HepG2 (cell line): ENCODE results near the gene AMZ2. TPM values are rescaled to one million over a fixed set of nuclear protein-coding genes. Genes with fewer than 3 reads are reported as not detected.

Experiments used
- BRD4 ChIP-seq: sonication (generic); formaldehyde crosslinking; IDR thresholded peaks from 2 replicates; pipeline ENCODE4 v1.4.0; 2020; ENCODE audit warnings: missing genetic modification reagents
- CEBPB ChIP-seq: IDR thresholded peaks from 2 replicates; pipeline ENCODE4 v1.6.1; 2011; ENCODE audit warnings: low read depth, low read length, improper control_type of control experiment, borderline replicate concordance
- CHD4 ChIP-seq: fragments of 200-600 bp; sonication (generic); IDR thresholded peaks from 2 replicates; pipeline ENCODE4 v1.7.0; 2017; ENCODE audit warnings: mild to moderate bottlenecking, low read length, borderline replicate concordance
- FOSL2 ChIP-seq: sonication (generic); formaldehyde crosslinking; IDR thresholded peaks from 2 replicates; pipeline ENCODE4 v1.4.0; 2020; ENCODE audit warnings: missing genetic modification reagents
- HDAC1 ChIP-seq: sonication (generic); formaldehyde crosslinking; IDR thresholded peaks from 2 replicates; pipeline ENCODE4 v1.5.1; 2020; ENCODE audit warnings: mild to moderate bottlenecking, missing genetic modification reagents
- HNRNPL ChIP-seq: fragments of 200-400 bp; formaldehyde crosslinking; IDR thresholded peaks from 2 replicates; pipeline ENCODE4 v1.6.1; 2017; ENCODE audit warnings: mild to moderate bottlenecking, low read depth, low read length
- KAT8 ChIP-seq: IDR thresholded peaks from 2 replicates; pipeline ENCODE4 v1.6.1; 2016; ENCODE audit warnings: missing genetic modification reagents, missing compliant biosample characterization
- KLF11 ChIP-seq: IDR thresholded peaks from 2 replicates; pipeline ENCODE4 v1.6.1; 2016; ENCODE audit warnings: missing compliant biosample characterization
- MTA3 ChIP-seq: sonication (generic); formaldehyde crosslinking; IDR thresholded peaks from 2 replicates; pipeline ENCODE4 v1.4.0; 2020; ENCODE audit warnings: missing genetic modification reagents
- NAIF1 ChIP-seq: sonication (generic); formaldehyde crosslinking; IDR thresholded peaks from 2 replicates; pipeline ENCODE4 v1.5.0; 2020; ENCODE audit warnings: mild to moderate bottlenecking, missing genetic modification reagents, borderline replicate concordance
- NCOA1 ChIP-seq: sonication (generic); formaldehyde crosslinking; IDR thresholded peaks from 2 replicates; pipeline ENCODE4 v1.9.0; 2021; ENCODE audit warnings: missing genetic modification reagents
- NR2C2 ChIP-seq: sonication (generic); formaldehyde crosslinking; IDR thresholded peaks from 2 replicates; pipeline ENCODE4 v1.4.0; 2020; ENCODE audit warnings: missing genetic modification reagents, mild to moderate bottlenecking, moderate library complexity, borderline replicate concordance
- SRSF1 ChIP-seq: fragments of 200-400 bp; formaldehyde crosslinking; optimal IDR thresholded peaks from 2 replicates; pipeline ENCODE3; 2017; ENCODE audit warnings: mild to moderate bottlenecking, low read depth, low read length, moderate library complexity
- THAP11 ChIP-seq: IDR thresholded peaks from 2 replicates; pipeline ENCODE4 v1.6.1; 2016; ENCODE audit warnings: missing biosample characterization, missing genetic modification reagents
- ZBTB10 ChIP-seq: sonication (generic); formaldehyde crosslinking; IDR thresholded peaks from 2 replicates; pipeline ENCODE4 v1.4.0; 2020; ENCODE audit warnings: missing genetic modification reagents, borderline replicate concordance
- ZBTB26 ChIP-seq: IDR thresholded peaks from 2 replicates; pipeline ENCODE4 v1.6.1; 2016; ENCODE audit warnings: missing compliant biosample characterization, missing genetic modification reagents, borderline replicate concordance
- ZFP41 ChIP-seq: sonication (generic); formaldehyde crosslinking; IDR thresholded peaks from 2 replicates; pipeline ENCODE4 v1.4.0; 2020; ENCODE audit warnings: mild to moderate bottlenecking, missing genetic modification reagents, borderline replicate concordance
- ZNF121 ChIP-seq: sonication (generic); formaldehyde crosslinking; IDR thresholded peaks from 2 replicates; pipeline ENCODE4 v1.5.0; 2020; ENCODE audit warnings: mild to moderate bottlenecking, missing genetic modification reagents
- ZNF230 ChIP-seq: sonication (generic); formaldehyde crosslinking; IDR thresholded peaks from 2 replicates; pipeline ENCODE4 v1.4.0; 2020; ENCODE audit warnings: mild to moderate bottlenecking, missing genetic modification reagents
- ZNF460 ChIP-seq: sonication (generic); formaldehyde crosslinking; IDR thresholded peaks from 2 replicates; pipeline ENCODE4 v1.5.1; 2020; ENCODE audit warnings: missing genetic modification reagents, mild to moderate bottlenecking, borderline replicate concordance
- ZNF556 ChIP-seq: sonication (generic); formaldehyde crosslinking; IDR thresholded peaks from 2 replicates; pipeline ENCODE4 v1.4.0; 2020; ENCODE audit warnings: mild to moderate bottlenecking, missing genetic modification reagents, borderline replicate concordance
- polyA plus RNA-seq, 8 experiments: library from polyadenylated mRNA; depleted of rRNA in 3 of 8; stranded (reverse) in 7 of 8; unstranded in 1 of 8; fragments of >200 nt; fragmentation: Illumina TruSeq in 4 of 8; extraction: Trizol in 4 of 8; gene quantifications; 2 replicates each; pipeline versions ENCODE4 v1.2.1 to v1.2.3, GENCODE V29; 2011 to 2016; ENCODE audit warnings: low read depth in 4 of 8, missing spikeins in 1 of 8, mixed read lengths in 1 of 8; ENCODE audit not compliant: insufficient read depth in 1 of 8
- total RNA-seq, 5 experiments: library from RNA; depleted of rRNA; stranded (reverse); fragments of >200 nt; fragmentation: Illumina TruSeq; extraction: Trizol; gene quantifications; 2 replicates each; pipeline ENCODE4 v1.2.3, GENCODE V29; 2016; ENCODE audit warnings: low read depth in 1 of 5
- TF ChIP-seq, protein P1 (sequence below), 2 experiments: sonication (generic) in 1 of 2; formaldehyde crosslinking in 1 of 2; IDR thresholded peaks; 2 replicates each; pipeline versions ENCODE4 v1.4.0 to v1.6.1; 2018 to 2020; ENCODE audit warnings: missing genetic modification reagents in 2 of 2, borderline replicate concordance in 1 of 2, low read depth in 1 of 2, mild to moderate bottlenecking in 1 of 2, missing biosample characterization in 1 of 2

Gene AMZ2
- total and polyA plus RNA-seq, 2 of the 13 experiments (the other 11 are each of a cell fraction or from before 2014, with no cell fraction given), result 86.9 to 90.2 TPM

GRCh38 chr17:68291836-68292688 lies 44.2 kb downstream of the AMZ2 start (continued):
- TF ChIP-seq ZBTB10 (no peak; the same call in 1 of the 2 replicates), SRSF1 (no peak), HDAC1 (CRISPR knock-in tag) (peak; percentile 78; the same call in 1 of the 2 replicates), KLF11 (CRISPR knock-in tag) (no peak), THAP11 (CRISPR knock-in tag) (peak; percentile 23), NAIF1 (CRISPR knock-in tag) (no peak), ZNF460 (CRISPR knock-in tag) (no peak), ZNF556 (CRISPR knock-in tag) (no peak; the same call in none of the 2 replicates), ZNF230 (CRISPR knock-in tag) (peak; percentile 38; the same call in 1 of the 2 replicates), NR2C2 (CRISPR knock-in tag) (peak; percentile 71), ZFP41 (CRISPR knock-in tag) (no peak), CEBPB (no peak), MTA3 (CRISPR knock-in tag) (no peak), ZNF121 (CRISPR knock-in tag) (peak; percentile 40; the same call in 1 of the 2 replicates), CHD4 (no peak), ZBTB26 (CRISPR knock-in tag) (no peak; the same call in 1 of the 2 replicates), KAT8 (CRISPR knock-in tag) (no peak; the same call in 1 of the 2 replicates), NCOA1 (CRISPR knock-in tag) (0 out of 2 replicates have a peak, but pooled peaks have one; percentile 80), HNRNPL (no peak), BRD4 (CRISPR knock-in tag) (no peak), FOSL2 (CRISPR knock-in tag) (peak; percentile 89)
- TF ChIP-seq, protein P1, sequence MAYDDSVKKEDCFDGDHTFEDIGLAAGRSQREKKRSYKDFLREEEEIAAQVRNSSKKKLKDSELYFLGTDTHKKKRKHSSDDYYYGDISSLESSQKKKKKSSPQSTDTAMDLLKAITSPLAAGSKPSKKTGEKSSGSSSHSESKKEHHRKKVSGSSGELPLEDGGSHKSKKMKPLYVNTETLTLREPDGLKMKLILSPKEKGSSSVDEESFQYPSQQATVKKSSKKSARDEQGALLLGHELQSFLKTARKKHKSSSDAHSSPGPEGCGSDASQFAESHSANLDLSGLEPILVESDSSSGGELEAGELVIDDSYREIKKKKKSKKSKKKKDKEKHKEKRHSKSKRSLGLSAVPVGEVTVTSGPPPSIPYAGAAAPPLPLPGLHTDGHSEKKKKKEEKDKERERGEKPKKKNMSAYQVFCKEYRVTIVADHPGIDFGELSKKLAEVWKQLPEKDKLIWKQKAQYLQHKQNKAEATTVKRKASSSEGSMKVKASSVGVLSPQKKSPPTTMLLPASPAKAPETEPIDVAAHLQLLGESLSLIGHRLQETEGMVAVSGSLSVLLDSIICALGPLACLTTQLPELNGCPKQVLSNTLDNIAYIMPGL (CRISPR knock-in tag; IDR thresholded peaks at IDR 0.05; ENCODE audit: borderline replicate concordance in 1 of 2, low read depth in 1 of 2), result peak in 1 of 2 experiments; percentile 85; a peak in 3 of 4 replicates
